Measurements from ENCODE around the gene CDRT15L2. TPM values are rescaled to one million over a fixed set of nuclear protein-coding genes. Genes with fewer than 3 reads are reported as not detected.

The CDRT15L2 gene
- total and polyA plus RNA-seq, 2 experiments from 2014 or later: not detected

Small RNAs within 50 kb of the gene (small RNA-seq; reads per million reads assigned to genes)
- gene AC015818.1 (ENCODE audit: low read depth, low replicate concordance): not detected
- gene AC087499.1 (ENCODE audit: low read depth, low replicate concordance): not detected
- gene AC087499.3 (ENCODE audit: low read depth, low replicate concordance): not detected

Other genes starting within 250 kb of the CDRT15L2 start
- not detected in 2 replicates for gene LGALS9B, start 112.2 kb upstream of the CDRT15L2 start, total RNA-seq (2014; rRNA removed; shearing (Covaris generic))
- gene LGALS9B, start 112.2 kb upstream of the CDRT15L2 start, polyA plus RNA-seq (2016; fragmentation: Nextera tagmentation; extraction: Ambion mirVana): not detected in 2 replicates

All from GM23248 (cell line).